Measurements from ENCODE around the gene PPP3CA.

PPP3CA gene

DNA sequence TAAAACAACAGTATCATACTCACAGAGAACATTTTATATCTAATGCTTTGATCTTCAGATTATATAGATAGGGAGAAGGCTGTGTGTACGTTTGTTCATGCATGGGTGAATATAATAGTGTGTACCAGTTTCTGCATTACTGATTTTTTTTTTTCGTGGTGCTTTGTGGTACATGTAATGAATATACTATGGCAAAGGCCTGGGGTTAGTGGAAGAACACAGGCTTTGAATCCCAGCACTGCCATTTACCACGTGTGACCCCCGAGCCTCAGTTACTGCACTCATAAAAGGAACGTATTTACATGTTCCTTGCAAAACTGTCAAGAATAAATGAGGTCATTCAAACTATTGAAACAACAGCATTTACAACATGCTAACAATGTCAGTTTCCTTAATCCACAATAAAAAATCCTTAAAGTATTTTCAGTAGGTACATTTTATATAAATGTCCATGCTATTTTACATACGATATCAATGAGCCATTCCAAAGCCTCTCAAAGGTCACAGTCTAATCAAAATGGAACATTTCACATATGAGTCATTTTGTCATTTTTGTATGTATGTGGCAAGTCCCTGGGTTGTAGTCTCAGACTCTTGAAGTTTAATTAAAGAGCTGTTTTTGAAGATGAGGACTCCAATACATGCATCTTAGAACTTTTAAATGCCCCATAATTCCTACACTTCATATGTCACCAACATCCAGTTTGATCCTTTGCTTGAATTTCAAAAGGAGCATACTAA, 242.8 kb downstream of the PPP3CA start:
- Histone ChIP-seq H3K4me1 (ENCODE audit: low read depth, poor library complexity, severe bottlenecking) (no peaks in the 10 kb centered on the region), H3K4me3 (IDR thresholded peaks at IDR 0.05; ENCODE audit: insufficient read depth, low read depth, low read length) (no peak overlapping the region), H3K4me2 (no peak overlapping the region), H3K27me3 (ENCODE audit: insufficient read depth, low read depth) (no peaks in the 10 kb centered on the region), H4K20me1 (ENCODE audit: insufficient read depth) (no peaks in the 10 kb centered on the region), H3K79me2 (ENCODE audit: insufficient read depth, low read depth) (no peaks in the 10 kb centered on the region), H3K9ac (no peak overlapping the region), H2AFZ (ENCODE audit: low read depth) (no peak overlapping the region), H3K36me3 (ENCODE audit: insufficient read depth) (no peaks in the 10 kb centered on the region), H3K27ac (no peak overlapping the region)
- TF ChIP-seq, protein P1, sequence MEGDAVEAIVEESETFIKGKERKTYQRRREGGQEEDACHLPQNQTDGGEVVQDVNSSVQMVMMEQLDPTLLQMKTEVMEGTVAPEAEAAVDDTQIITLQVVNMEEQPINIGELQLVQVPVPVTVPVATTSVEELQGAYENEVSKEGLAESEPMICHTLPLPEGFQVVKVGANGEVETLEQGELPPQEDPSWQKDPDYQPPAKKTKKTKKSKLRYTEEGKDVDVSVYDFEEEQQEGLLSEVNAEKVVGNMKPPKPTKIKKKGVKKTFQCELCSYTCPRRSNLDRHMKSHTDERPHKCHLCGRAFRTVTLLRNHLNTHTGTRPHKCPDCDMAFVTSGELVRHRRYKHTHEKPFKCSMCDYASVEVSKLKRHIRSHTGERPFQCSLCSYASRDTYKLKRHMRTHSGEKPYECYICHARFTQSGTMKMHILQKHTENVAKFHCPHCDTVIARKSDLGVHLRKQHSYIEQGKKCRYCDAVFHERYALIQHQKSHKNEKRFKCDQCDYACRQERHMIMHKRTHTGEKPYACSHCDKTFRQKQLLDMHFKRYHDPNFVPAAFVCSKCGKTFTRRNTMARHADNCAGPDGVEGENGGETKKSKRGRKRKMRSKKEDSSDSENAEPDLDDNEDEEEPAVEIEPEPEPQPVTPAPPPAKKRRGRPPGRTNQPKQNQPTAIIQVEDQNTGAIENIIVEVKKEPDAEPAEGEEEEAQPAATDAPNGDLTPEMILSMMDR (conservative IDR thresholded peaks at IDR 0.05; ENCODE audit: low read depth, low read length), result no peak

DNA sequence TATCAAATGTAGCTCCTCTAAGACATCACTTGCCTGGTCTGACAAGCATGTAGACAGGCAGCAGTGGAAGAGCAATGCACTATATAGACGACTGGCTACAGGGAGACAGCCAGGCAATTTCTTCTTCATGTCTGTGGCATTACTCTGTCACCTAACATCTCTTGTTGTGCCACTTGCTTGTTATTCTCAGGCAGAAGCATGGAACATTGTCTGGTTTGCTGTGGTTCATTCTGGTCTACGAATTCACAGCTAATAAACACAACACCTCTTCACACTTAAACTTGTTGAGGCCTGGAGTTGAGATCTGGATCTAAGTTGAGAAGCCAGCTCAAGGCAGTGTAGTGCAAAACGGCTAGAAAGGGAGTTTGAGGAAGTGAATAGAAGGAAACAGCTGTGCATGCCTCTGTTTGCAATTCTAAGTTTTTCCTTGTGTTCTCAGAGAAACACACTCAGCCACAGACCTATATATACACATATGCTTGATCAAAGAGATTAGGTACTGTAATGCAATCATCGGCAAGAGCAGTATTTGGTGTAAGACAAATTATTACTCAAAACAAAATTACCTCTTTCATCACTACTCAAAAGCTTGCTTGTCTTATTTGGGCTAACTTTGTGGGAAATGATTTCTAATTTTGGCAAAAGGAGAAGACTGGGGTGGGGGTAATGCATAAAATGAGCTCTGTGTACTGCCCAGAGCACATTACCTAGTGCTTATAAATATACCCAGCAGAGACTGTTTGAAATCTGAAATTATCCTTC, 243.8 kb downstream of the PPP3CA start:
- Histone ChIP-seq H3K4me2 (no peak overlapping the region), H3K4me1 (ENCODE audit: low read depth, poor library complexity, severe bottlenecking) (no peaks in the 10 kb centered on the region), H3K79me2 (ENCODE audit: insufficient read depth, low read depth) (no peaks in the 10 kb centered on the region), H3K27ac (no peak overlapping the region), H4K20me1 (ENCODE audit: insufficient read depth) (no peaks in the 10 kb centered on the region), H2AFZ (ENCODE audit: low read depth) (no peak overlapping the region), H3K27me3 (ENCODE audit: insufficient read depth, low read depth) (no peaks in the 10 kb centered on the region), H3K36me3 (ENCODE audit: insufficient read depth) (no peaks in the 10 kb centered on the region), H3K9ac (no peak overlapping the region), H3K4me3 (IDR thresholded peaks at IDR 0.05; ENCODE audit: insufficient read depth, low read depth, low read length) (no peak overlapping the region)
- TF ChIP-seq, protein P1 (conservative IDR thresholded peaks at IDR 0.05; ENCODE audit: low read depth, low read length), result no peak

- no peaks in the 10 kb centered on the region for H3K36me3 ChIP-seq (ENCODE audit: insufficient read depth)
- H3K4me1 ChIP-seq (ENCODE audit: low read depth, poor library complexity, severe bottlenecking), result no peaks in the 10 kb centered on the region
- no peak overlapping the region for H3K4me2 ChIP-seq
- no peaks in the 10 kb centered on the region for H3K79me2 ChIP-seq (ENCODE audit: insufficient read depth, low read depth)
- no peak overlapping the region for H3K9ac ChIP-seq
- TF ChIP-seq, protein P1 (conservative IDR thresholded peaks at IDR 0.05; ENCODE audit: low read depth, low read length), result no peak
- no peak overlapping the region for H3K4me3 ChIP-seq (IDR thresholded peaks at IDR 0.05; ENCODE audit: insufficient read depth, low read depth, low read length)
- no peak overlapping the region for H3K27ac ChIP-seq
- no peaks in the 10 kb centered on the region for H3K27me3 ChIP-seq (ENCODE audit: insufficient read depth, low read depth)
- H2AFZ ChIP-seq (ENCODE audit: low read depth), result no peak overlapping the region
- no peaks in the 10 kb centered on the region for H4K20me1 ChIP-seq (ENCODE audit: insufficient read depth)
Observed at GRCh38 chr4:101102114-101102742, 245.1 kb downstream of the PPP3CA start.

- no peaks in the 10 kb centered on the region for H4K20me1 ChIP-seq (ENCODE audit: insufficient read depth)
Observed at GRCh38 chr4:101101072-101101471, 246.3 kb downstream of the PPP3CA start.

More at GRCh38 chr4:101101072-101101471, 246.3 kb downstream of the PPP3CA start:
- Histone ChIP-seq H3K36me3 (ENCODE audit: insufficient read depth) (no peaks in the 10 kb centered on the region), H3K9ac (no peak overlapping the region), H3K79me2 (ENCODE audit: insufficient read depth, low read depth) (no peaks in the 10 kb centered on the region), H3K4me2 (no peak overlapping the region), H3K4me1 (ENCODE audit: low read depth, poor library complexity, severe bottlenecking) (no peaks in the 10 kb centered on the region), H2AFZ (ENCODE audit: low read depth) (no peak overlapping the region), H3K27me3 (ENCODE audit: insufficient read depth, low read depth) (no peaks in the 10 kb centered on the region), H3K4me3 (IDR thresholded peaks at IDR 0.05; ENCODE audit: insufficient read depth, low read depth, low read length) (no peak overlapping the region), H3K27ac (no peak overlapping the region)
- TF ChIP-seq, protein P1 (conservative IDR thresholded peaks at IDR 0.05; ENCODE audit: low read depth, low read length), result no peak

Data from KMS-11 (cell line).